Activated CD8-positive, alpha-beta T cell treated with anti-CD3 and anti-CD28 coated beads, Interleukin-2, amount 10 ng/mL, durations not matched to agents 7 days and 5 days (primary cell): ENCODE results near the gene SPANXN4. TPM values are rescaled to one million over a fixed set of nuclear protein-coding genes. Genes with fewer than 3 reads are reported as not detected.

ENCODE experiments used
- ATAC-seq: fragments of 150-1000 bp; cut with Tn5 transposase; one replicate; pipeline ENCODE4 v1.10.0; 2021; ENCODE audit warnings: moderate library complexity
- CTCF ChIA-PET: fragments of 350-600 bp; sonication (Branson Sonifier 250); formaldehyde crosslinking; loops from one replicate; lab custom pipeline; 2021; ENCODE audit warnings: antibody characterized with exemption; lab: Charles Lee
- POLR2A ChIA-PET: fragments of 350-600 bp; sonication (Branson Sonifier 250); formaldehyde crosslinking; loops from one replicate; lab custom pipeline; 2021; ENCODE audit warnings: antibody characterized with exemption; lab: Charles Lee
- DNase-seq: peaks from one replicate; pipeline ENCODE4 v3.0.0-alpha.2; 2020
- H3K27ac Mint-ChIP-seq: one replicate; pipeline ENCODE4 v1.8.0; 2021; ENCODE audit warnings: mild to moderate bottlenecking, mixed read lengths
- H3K27me3 Mint-ChIP-seq: one replicate; pipeline ENCODE4 v1.8.0; 2021; ENCODE audit warnings: low read depth, mixed read lengths
- H3K36me3 Mint-ChIP-seq: one replicate; pipeline ENCODE4 v1.8.0; 2021; ENCODE audit warnings: low read depth, mixed read lengths
- H3K4me1 Mint-ChIP-seq: one replicate; pipeline ENCODE4 v1.8.0; 2021; ENCODE audit warnings: low read depth, mixed read lengths
- H3K4me3 Mint-ChIP-seq: one replicate; pipeline ENCODE4 v1.8.0; 2021; ENCODE audit warnings: mild to moderate bottlenecking, mixed read lengths
- H3K9me3 Mint-ChIP-seq: one replicate; pipeline ENCODE4 v1.8.0; 2022; ENCODE audit warnings: mixed read lengths; ENCODE audit not compliant: insufficient read depth
- total RNA-seq, 2 experiments: library from RNA; stranded (reverse); gene quantifications; one replicate each; pipeline ENCODE4 v1.2.3, GENCODE V29; 2021

The SPANXN4 gene, protein sequence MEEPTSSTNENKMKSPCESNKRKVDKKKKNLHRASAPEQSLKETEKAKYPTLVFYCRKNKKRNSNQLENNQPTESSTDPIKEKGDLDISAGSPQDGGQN
- not detected for total RNA-seq

DNA sequence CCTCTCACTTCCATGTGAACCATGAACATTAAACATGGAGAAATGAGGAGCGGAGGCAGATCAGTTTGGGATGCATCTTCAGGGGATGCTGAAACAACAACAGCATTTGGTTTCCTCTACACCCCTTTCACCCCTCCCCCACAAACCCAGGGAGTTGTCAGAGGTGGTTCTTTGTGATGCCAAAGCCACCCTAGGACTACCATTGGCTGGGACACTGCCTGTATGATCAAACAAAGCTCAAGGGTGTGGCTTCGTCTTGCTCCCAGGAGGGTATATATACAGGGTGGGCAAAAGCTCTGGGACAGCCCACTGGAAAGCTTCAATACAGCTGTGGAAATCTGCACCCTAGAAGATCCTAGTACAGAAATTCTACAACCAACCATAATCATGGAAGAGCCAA, at the start of gene SPANXN4:
TSS of gene SPANXN4 (plus strand) at position 301 of the 400 bp plus-strand sequence. CDS start at position 388, 87 bp downstream.
- no peaks in the 10 kb centered on the region for H3K4me1 Mint-ChIP-seq
- POLR2A ChIA-PET = no interaction called here

DNA sequence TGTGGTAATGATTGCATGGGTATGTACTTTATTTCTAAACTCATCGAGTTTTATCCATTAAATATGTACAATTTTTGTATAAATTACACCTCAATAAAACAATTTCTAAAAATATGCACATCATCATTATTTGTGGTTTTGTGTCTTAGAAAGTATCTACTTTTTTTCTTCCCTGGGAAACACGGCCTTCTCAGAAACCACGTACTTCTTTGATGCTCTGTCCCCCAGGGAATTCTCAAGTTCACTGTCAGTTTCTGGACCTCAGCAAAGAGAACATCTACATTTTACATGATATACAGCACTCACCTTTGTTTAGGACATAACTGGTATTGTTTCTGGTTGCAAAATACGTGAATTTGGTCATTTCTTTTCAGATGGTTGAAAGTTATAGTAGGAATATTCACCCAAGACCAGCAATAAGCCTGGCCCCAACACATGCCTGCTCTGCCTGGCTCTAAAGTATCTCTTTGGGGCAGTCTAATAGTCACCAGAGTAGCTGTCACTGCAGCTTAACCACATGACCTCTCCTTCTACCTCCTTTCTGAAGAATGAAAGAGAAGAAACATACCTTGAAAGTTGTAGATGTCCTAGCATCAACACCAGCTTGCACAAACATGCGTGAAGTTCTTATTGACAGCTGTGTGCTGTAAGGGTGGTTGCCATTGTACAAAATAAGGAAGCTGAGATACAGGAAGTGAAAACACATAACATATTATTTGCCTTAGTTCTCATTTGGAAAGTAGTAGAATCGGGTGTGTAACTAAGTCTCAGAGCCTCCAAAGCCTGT, 48.4 kb upstream of the SPANXN4 start:
- CTCF ChIA-PET = no interaction called here

More for the DNA sequence above, at the start of gene SPANXN4:
- no peaks in the 10 kb centered on the region for H3K9me3 Mint-ChIP-seq
- no peak within 1 kb of the TSS for H3K27ac Mint-ChIP-seq
- DNase-seq (no peak), ATAC-seq (no peak)
- CTCF ChIA-PET = no interaction called here
- no peaks in the 10 kb centered on the region for H3K36me3 Mint-ChIP-seq
- H3K4me3 Mint-ChIP-seq = no peak within 1 kb of the TSS
- H3K27me3 Mint-ChIP-seq = no peaks in the 10 kb centered on the region

DNA sequence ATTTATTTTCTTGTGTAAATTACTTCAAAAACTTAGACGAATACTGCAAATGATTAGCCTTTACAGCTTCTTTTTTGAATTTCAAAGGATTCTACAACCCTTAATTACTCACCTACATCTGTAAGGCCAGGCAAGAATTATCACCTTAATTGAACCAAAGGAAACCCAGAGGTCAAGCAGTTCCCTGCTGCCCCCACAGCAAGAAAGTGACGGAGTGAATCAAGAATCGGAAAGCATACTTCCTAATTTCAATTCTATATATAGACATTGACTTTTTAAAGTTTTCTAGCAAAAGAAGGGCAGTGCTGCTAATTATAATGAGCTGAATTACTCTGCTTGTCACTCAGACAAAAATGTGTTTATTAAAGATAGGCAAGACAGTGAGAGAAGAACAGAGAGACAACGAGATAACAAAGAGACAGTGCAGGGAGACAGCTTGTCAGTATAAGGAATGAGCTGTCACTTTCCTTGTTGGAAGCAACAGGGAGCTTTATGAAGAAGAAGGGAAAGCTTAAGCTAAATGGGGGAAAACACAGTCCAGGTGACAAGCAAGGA, 47.5 kb upstream of the SPANXN4 start:
- H3K4me3 Mint-ChIP-seq = no peak overlapping the region
- H3K36me3 Mint-ChIP-seq = no peaks in the 10 kb centered on the region
- no peaks in the 10 kb centered on the region for H3K27me3 Mint-ChIP-seq
- POLR2A ChIA-PET = no interaction called here
- DNase-seq (no peak), ATAC-seq (no peak)
- CTCF ChIA-PET = no interaction called here
- H3K4me1 Mint-ChIP-seq = no peaks in the 10 kb centered on the region
- no peak overlapping the region for H3K27ac Mint-ChIP-seq
- H3K9me3 Mint-ChIP-seq = peaks cover 2% of the 10 kb centered on the region

More for the DNA sequence above, 48.4 kb upstream of the SPANXN4 start:
- no peak for DNase-seq
- POLR2A ChIA-PET = no interaction called here
- no peaks in the 10 kb centered on the region for H3K27me3 Mint-ChIP-seq
- no peak overlapping the region for H3K27ac Mint-ChIP-seq
- H3K4me3 Mint-ChIP-seq = no peak overlapping the region
- no peak for ATAC-seq
- no peaks in the 10 kb centered on the region for H3K36me3 Mint-ChIP-seq
- H3K9me3 Mint-ChIP-seq = peaks cover 2% of the 10 kb centered on the region
- no peaks in the 10 kb centered on the region for H3K4me1 Mint-ChIP-seq

DNA sequence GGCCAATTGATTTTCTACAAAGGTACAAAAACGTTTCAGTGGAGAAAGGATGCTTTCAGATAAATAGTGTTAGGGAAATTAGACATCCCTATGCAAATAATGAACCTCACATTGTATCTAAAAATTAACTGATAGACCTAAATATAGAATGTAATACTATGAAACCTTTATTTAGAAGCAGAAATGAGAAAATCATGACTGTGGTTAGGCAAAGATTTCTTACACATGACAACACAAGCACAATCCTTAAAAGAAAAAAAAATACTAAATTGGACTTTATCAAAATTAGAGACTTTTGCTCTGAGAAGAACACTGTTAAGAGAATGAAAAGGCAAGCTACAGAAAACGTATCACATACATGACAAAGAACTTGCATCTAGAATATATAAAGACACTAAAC, 43.0 kb upstream of the SPANXN4 start:
- DNase-seq = no peak
- ATAC-seq = no peak
- H3K4me1 Mint-ChIP-seq = no peaks in the 10 kb centered on the region
- no peaks in the 10 kb centered on the region for H3K27me3 Mint-ChIP-seq
- H3K27ac Mint-ChIP-seq = no peak overlapping the region
- CTCF ChIA-PET = no interaction called here
- no peaks in the 10 kb centered on the region for H3K36me3 Mint-ChIP-seq
- H3K9me3 Mint-ChIP-seq = no peaks in the 10 kb centered on the region
- H3K4me3 Mint-ChIP-seq = no peak overlapping the region
- POLR2A ChIA-PET = no interaction called here

DNA sequence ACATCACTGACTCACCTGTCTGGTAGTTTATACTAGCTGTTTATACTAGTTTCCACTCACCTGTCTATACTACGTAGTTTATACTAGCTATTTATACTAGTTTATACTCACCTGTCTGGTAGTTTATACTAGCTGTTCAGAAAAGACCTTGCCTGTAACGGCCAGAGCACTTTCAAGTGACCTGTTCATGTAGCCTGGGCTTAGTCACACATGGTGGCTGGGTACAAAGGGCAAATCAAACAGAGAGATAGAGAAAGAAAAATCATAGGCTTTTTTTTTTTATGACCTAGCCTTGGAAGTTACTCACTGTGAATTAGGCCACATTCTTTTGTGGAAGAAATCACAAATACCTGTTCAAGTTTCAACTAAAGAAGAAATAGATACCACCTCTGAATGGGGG, 30.7 kb upstream of the SPANXN4 start:
- no peaks in the 10 kb centered on the region for H3K36me3 Mint-ChIP-seq
- ATAC-seq = no peak
- no peaks in the 10 kb centered on the region for H3K4me1 Mint-ChIP-seq
- POLR2A ChIA-PET = no interaction called here
- H3K4me3 Mint-ChIP-seq = no peak overlapping the region
- CTCF ChIA-PET = no interaction called here
- no peaks in the 10 kb centered on the region for H3K9me3 Mint-ChIP-seq
- no peak for DNase-seq
- H3K27me3 Mint-ChIP-seq = no peaks in the 10 kb centered on the region
- H3K27ac Mint-ChIP-seq = no peak overlapping the region

DNA sequence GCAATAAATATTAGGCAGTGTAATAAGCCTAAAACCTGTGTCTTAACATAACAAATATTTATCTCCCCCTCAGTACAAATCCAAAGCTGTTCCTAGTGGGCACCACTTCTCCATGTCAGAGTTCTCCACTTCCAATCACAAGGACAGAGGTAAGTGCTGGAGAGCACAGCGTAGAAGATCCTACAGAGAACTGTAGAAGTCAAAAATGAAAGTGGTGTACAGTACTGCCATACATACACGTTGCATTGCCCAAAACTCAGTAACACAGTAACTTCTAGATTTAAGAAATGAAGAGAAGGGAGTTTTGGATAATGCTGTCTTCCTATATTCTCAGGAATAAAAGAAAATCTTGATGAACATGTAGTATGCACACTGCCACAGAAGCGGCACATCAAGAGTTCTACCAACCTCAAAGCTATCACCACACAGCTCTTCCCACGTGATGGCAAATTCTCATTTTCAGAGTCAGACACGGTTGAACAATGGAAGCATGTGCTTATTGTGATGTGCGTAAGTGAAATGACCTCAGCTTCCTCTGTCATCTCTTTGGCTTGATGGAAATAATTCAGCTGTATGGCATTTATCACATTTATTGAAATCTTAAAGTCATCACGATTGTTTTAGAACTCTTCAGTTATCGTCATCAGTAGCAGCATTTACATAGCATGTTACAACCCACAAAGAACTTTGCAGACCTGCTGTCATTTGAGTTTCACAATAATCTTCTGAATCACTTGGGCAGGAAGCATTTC, 27.1 kb upstream of the SPANXN4 start:
- H3K9me3 Mint-ChIP-seq = no peaks in the 10 kb centered on the region
- no peak for ATAC-seq
- no peaks in the 10 kb centered on the region for H3K27me3 Mint-ChIP-seq
- H3K4me3 Mint-ChIP-seq = no peak overlapping the region
- POLR2A ChIA-PET = no interaction called here
- H3K27ac Mint-ChIP-seq = no peak overlapping the region
- DNase-seq = no peak
- CTCF ChIA-PET = no interaction called here
- H3K36me3 Mint-ChIP-seq = no peaks in the 10 kb centered on the region
- no peaks in the 10 kb centered on the region for H3K4me1 Mint-ChIP-seq

DNA sequence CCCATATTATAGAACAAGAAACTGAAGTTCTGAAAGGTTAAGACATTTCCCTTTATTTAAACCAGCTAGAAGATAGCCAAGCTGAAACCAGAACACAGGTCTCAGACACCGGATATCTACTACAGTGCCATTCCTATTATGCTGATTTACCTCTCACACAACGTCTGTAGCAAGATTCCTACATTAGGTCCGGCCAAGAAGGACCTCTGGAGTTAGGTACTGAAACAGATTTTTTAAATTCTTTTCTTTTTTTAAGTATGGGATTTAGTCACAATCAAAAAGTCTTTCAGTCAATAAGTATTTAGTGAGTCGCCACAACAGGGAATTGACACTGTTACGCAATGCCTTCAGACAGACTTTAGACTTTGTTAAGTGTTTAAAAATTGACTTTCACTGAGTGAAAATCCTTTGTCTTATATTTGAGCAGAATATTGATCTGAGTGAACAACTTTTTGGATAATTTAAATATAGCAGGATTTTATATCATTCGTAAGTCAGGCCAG, 26.5 kb upstream of the SPANXN4 start:
- CTCF ChIA-PET = no interaction called here
- no peaks in the 10 kb centered on the region for H3K4me1 Mint-ChIP-seq
- POLR2A ChIA-PET = no interaction called here
- H3K27ac Mint-ChIP-seq = no peak overlapping the region
- ATAC-seq (no peak), DNase-seq (no peak)
- H3K36me3 Mint-ChIP-seq = no peaks in the 10 kb centered on the region
- H3K27me3 Mint-ChIP-seq = no peaks in the 10 kb centered on the region
- no peaks in the 10 kb centered on the region for H3K9me3 Mint-ChIP-seq
- H3K4me3 Mint-ChIP-seq = no peak overlapping the region

DNA sequence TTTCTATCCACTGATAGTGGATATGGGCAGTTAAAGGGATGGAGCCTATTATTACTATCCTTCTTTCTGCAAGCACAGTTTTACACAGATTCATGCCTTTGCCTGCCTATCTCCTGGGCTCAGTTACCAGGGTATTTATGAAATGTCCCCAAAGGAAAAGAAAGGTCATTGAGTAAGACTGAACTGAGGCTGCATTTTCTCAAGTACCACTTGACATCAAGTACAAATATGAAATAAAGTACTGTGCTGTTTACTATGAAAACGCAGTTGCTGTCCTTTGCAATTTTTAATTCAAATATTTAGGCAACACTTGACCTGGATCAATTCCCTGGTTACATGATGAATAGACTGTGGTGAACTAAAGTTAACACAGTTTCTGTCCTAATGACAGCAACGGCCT, 23.5 kb upstream of the SPANXN4 start:
- Mint-ChIP-seq H3K4me3 (no peak overlapping the region), H3K36me3 (no peaks in the 10 kb centered on the region), H3K27me3 (no peaks in the 10 kb centered on the region), H3K27ac (no peak overlapping the region), H3K9me3 (no peaks in the 10 kb centered on the region), H3K4me1 (no peaks in the 10 kb centered on the region)
- DNase-seq (no peak), ATAC-seq (no peak)
- POLR2A ChIA-PET = no interaction called here
- CTCF ChIA-PET = no interaction called here

DNA sequence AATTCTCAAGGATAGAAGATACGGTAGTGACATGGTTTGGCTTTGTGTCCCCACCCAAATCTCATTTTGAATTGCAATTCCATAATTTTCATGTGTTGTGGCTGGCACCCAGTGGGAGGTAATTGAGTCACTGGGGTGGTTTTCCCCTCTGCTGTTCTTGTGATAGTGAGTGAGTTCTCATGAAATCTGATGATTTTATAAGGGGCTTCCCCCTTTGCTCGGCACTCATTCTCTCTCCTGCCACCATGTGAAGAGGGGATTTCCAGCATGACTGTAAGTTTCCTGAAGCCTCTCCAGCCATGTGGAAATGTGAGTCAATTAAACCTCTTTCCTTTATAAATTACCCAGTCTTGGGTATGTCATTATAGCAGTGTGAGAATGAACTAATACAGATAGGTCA, 8.5 kb upstream of the SPANXN4 start:
- no peak overlapping the region for H3K4me3 Mint-ChIP-seq

DNA sequence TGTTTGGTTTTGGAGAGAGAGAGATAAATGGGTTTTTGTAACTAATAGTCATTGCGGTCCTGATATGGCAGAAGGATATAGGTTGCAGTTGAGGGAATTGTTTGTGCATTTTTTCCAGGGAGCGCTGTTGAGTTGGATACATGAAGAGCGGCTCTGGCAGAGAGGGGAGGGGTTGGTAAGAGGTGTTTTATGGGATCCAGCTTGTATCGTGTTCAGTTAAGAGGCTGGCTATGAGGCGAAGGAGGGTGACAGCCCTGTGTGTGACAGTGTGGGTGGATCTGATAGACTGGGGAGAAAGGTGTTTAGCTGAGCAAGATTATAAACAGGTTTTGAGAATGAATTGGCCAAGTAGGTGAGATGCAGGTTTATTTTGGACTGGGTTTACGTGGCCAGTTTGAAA, 1.5 kb downstream of the SPANXN4 start:
- ChIA-PET CTCF (no interaction called here), POLR2A (no interaction called here)
- ATAC-seq (no peak), DNase-seq (no peak)
- Mint-ChIP-seq H3K27ac (no peak overlapping the region), H3K4me3 (no peak overlapping the region), H3K36me3 (no peaks in the 10 kb centered on the region), H3K9me3 (no peaks in the 10 kb centered on the region), H3K27me3 (no peaks in the 10 kb centered on the region), H3K4me1 (no peaks in the 10 kb centered on the region)

More for the DNA sequence above, 8.5 kb upstream of the SPANXN4 start:
- Mint-ChIP-seq H3K9me3 (no peaks in the 10 kb centered on the region), H3K4me1 (no peaks in the 10 kb centered on the region), H3K27ac (no peak overlapping the region), H3K27me3 (no peaks in the 10 kb centered on the region), H3K36me3 (no peaks in the 10 kb centered on the region)
- ChIA-PET POLR2A (no interaction called here), CTCF (no interaction called here)
- ATAC-seq (no peak), DNase-seq (no peak)

DNA sequence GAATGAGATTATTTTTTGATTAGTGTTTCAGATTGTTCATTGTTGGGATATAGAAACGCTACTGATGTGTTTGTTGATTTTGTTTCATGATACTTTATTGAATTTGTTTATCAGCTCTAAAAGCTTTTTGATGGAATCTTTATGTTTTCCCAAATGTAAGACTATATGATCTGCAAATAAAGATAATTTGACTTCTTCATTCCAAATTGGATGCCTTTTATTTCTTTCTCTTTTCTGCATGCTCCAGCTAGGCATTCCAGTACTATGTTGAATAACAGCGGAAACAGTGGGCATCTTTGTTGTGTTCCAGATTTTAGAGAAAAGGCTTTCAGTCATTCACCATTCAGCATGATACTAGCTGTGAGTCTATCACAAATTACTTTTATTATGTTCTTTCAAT, 21.8 kb downstream of the SPANXN4 start:
- H3K27ac Mint-ChIP-seq = no peak overlapping the region
- no peaks in the 10 kb centered on the region for H3K36me3 Mint-ChIP-seq
- H3K27me3 Mint-ChIP-seq = no peaks in the 10 kb centered on the region
- POLR2A ChIA-PET = no interaction called here
- CTCF ChIA-PET = no interaction called here
- ATAC-seq (no peak), DNase-seq (no peak)
- no peaks in the 10 kb centered on the region for H3K4me1 Mint-ChIP-seq
- H3K9me3 Mint-ChIP-seq = no peaks in the 10 kb centered on the region
- no peak overlapping the region for H3K4me3 Mint-ChIP-seq

DNA sequence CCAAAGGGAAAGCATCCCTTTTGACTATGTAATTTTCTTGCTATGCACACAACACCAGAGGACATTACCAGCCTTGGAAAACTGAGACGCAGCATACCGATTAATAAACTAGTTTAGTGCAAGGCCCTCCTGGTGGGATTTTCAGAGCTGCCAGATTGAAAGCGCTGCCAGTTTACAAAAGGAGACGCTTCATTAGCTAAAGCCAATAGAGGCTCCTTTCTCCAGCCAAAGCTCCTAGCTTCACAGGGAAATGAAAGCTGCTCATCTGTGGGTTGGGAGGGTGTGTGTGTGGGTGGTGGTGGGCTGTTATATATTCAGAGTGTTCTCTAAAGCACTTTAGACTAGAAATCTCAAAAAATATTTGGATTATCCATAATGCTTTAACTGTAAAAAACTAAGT, 32.4 kb downstream of the SPANXN4 start:
- Mint-ChIP-seq H3K4me3 (no peak overlapping the region), H3K9me3 (no peaks in the 10 kb centered on the region), H3K27ac (no peak overlapping the region), H3K27me3 (no peaks in the 10 kb centered on the region), H3K4me1 (no peaks in the 10 kb centered on the region), H3K36me3 (no peaks in the 10 kb centered on the region)
- ChIA-PET POLR2A (no interaction called here), CTCF (no interaction called here)
- ATAC-seq = no peak
- DNase-seq = no peak
